K562 (cell line): ENCODE data around the gene TRMT1. TPM values are rescaled to one million over a fixed set of nuclear protein-coding genes. Genes with fewer than 3 reads are reported as not detected.

Experiments
- CTBP1 ChIP-seq: fragments of 450-650 bp; IDR thresholded peaks from 2 replicates; pipeline ENCODE4 v1.6.1; 2016; ENCODE audit warnings: borderline replicate concordance
- DLX4 ChIP-seq: fragments of 250-450 bp; sonication (Bioruptor Pico); IDR thresholded peaks from 2 replicates; pipeline ENCODE4 v1.6.1; 2021; ENCODE audit warnings: mild to moderate bottlenecking
- E2F3 ChIP-seq: fragments of 250-450 bp; sonication (Bioruptor Pico); IDR thresholded peaks from 2 replicates; pipeline ENCODE4 v1.4.0; 2020; ENCODE audit warnings: mild to moderate bottlenecking
- E2F4 ChIP-seq: sonication (generic); formaldehyde crosslinking; IDR thresholded peaks from 2 replicates; pipeline ENCODE4 v1.8.0; 2022; ENCODE audit warnings: mild to moderate bottlenecking, low read depth, missing genetic modification reagents
- ELF1 ChIP-seq: fragments of 200-800 bp; sonication (Bioruptor generic); IDR thresholded peaks from 2 replicates; pipeline ENCODE4 v1.6.1; 2016; ENCODE audit warnings: missing genetic modification characterization, missing compliant biosample characterization
- ESRRA ChIP-seq: fragments of 450-650 bp; IDR thresholded peaks from 2 replicates; pipeline ENCODE4 v1.6.1; 2014; ENCODE audit warnings: low read depth, mild to moderate bottlenecking, moderate library complexity, borderline replicate concordance
- FOSL1 ChIP-seq: fragments of 200-800 bp; sonication (Bioruptor generic); conservative IDR thresholded peaks from 2 replicates; pipeline ENCODE4 v1.6.1; 2016; ENCODE audit warnings: missing genetic modification characterization, missing compliant biosample characterization
- FOXA1 ChIP-seq: fragments of 450-650 bp; IDR thresholded peaks from 2 replicates; pipeline ENCODE4 v1.6.1; 2016; ENCODE audit warnings: mild to moderate bottlenecking, borderline replicate concordance
- HLTF ChIP-seq: fragments of 450-650 bp; IDR thresholded peaks from 2 replicates; pipeline ENCODE4 v1.6.1; 2016
- KLF16 ChIP-seq: IDR thresholded peaks from 2 replicates; pipeline ENCODE4 v1.6.1; 2016; ENCODE audit warnings: antibody characterized with exemption
- NCOA4 ChIP-seq: fragments of 450-650 bp; IDR thresholded peaks from 2 replicates; pipeline ENCODE4 v1.6.1; 2018; ENCODE audit warnings: mild to moderate bottlenecking; ENCODE audit not compliant: partially characterized antibody
- NFYB ChIP-seq: IDR thresholded peaks from 2 replicates; pipeline ENCODE4 v1.6.1; 2011; ENCODE audit warnings: mild to moderate bottlenecking, moderate library complexity; ENCODE audit not compliant: insufficient read length; ENCODE audit errors: extremely low read depth
- NONO ChIP-seq, 2 experiments: fragments of 200-400 bp in 1 of 2; fragments of 450-650 bp in 1 of 2; formaldehyde crosslinking in 1 of 2; IDR thresholded peaks; 2 replicates each; pipeline ENCODE4 v1.6.1; 2017; ENCODE audit warnings: low read depth in 2 of 2, mild to moderate bottlenecking in 2 of 2, moderate library complexity in 2 of 2, low read length in 1 of 2
- SRF ChIP-seq, 2 experiments: fragments of 250-450, 450-650 bp in 1 of 2; sonication (Bioruptor Pico) in 1 of 2; sonication (generic) in 1 of 2; formaldehyde crosslinking; IDR thresholded peaks; 2 replicates each; pipeline versions ENCODE4 v1.5.0 to v1.5.1; 2020 to 2022; ENCODE audit warnings: mild to moderate bottlenecking in 1 of 2, missing genetic modification reagents in 1 of 2
- SRSF7 ChIP-seq: fragments of 200-400 bp; formaldehyde crosslinking; optimal IDR thresholded peaks from 2 replicates; pipeline ENCODE3; 2017; ENCODE audit warnings: mild to moderate bottlenecking, low read depth, low read length
- U2AF2 ChIP-seq: fragments of 200-400 bp; formaldehyde crosslinking; optimal IDR thresholded peaks from 2 replicates; pipeline ENCODE3; 2017; ENCODE audit warnings: low read depth, mild to moderate bottlenecking, low read length
- USF2 ChIP-seq: sonication (generic); formaldehyde crosslinking; IDR thresholded peaks from 2 replicates; pipeline ENCODE4 v1.5.0; 2020; ENCODE audit warnings: missing genetic modification reagents
- XRCC3 ChIP-seq: fragments of 450-650 bp; IDR thresholded peaks from 2 replicates; pipeline ENCODE4 v1.6.1; 2017; ENCODE audit warnings: mild to moderate bottlenecking, moderate library complexity
- ZNF232 ChIP-seq: sonication (generic); formaldehyde crosslinking; IDR thresholded peaks from 2 replicates; pipeline ENCODE4 v1.8.0; 2022; ENCODE audit warnings: mild to moderate bottlenecking, missing genetic modification reagents
- ZNF24 ChIP-seq: fragments of 450-650 bp; IDR thresholded peaks from 2 replicates; pipeline ENCODE4 v1.6.1; 2016
- ZNF431 ChIP-seq: sonication (generic); formaldehyde crosslinking; IDR thresholded peaks from 2 replicates; pipeline ENCODE4 v1.8.0; 2022; ENCODE audit warnings: mild to moderate bottlenecking, missing genetic modification reagents
- ZNF75A ChIP-seq: fragments of 450-650 bp; formaldehyde crosslinking; IDR thresholded peaks from 2 replicates; pipeline ENCODE4 v1.4.0; 2020; ENCODE audit warnings: mild to moderate bottlenecking
- ZNF76 ChIP-seq: fragments of 250-450 bp; sonication (Bioruptor Pico); IDR thresholded peaks from 2 replicates; pipeline ENCODE4 v1.4.0; 2020; ENCODE audit warnings: mild to moderate bottlenecking, moderate library complexity, borderline replicate concordance
- ZNF77 ChIP-seq: fragments of 250-450 bp; sonication (Bioruptor Pico); IDR thresholded peaks from 2 replicates; pipeline ENCODE4 v1.5.0; 2020
- polyA plus RNA-seq, 8 experiments: library from polyadenylated mRNA; depleted of rRNA in 4 of 8; stranded (reverse) in 5 of 8; unstranded in 3 of 8; fragments of >200 nt; fragmentation: Nextera tagmentation in 2 of 8; fragmentation: Illumina TruSeq in 1 of 8; extraction: Ambion mirVana in 2 of 8; extraction: Trizol in 1 of 8; gene quantifications; 2 replicates each; pipeline versions ENCODE4 v1.2.1 to v1.2.3, GENCODE V29; 2011 to 2014; ENCODE audit warnings: inconsistent platforms in 1 of 8, missing spikeins in 1 of 8
- total RNA-seq, 7 experiments: library from RNA; depleted of rRNA in 6 of 7; stranded (reverse); fragments of >200 nt in 6 of 7; fragmentation: Illumina TruSeq in 2 of 7; extraction: Trizol in 2 of 7; gene quantifications; 2 replicates each; pipeline versions ENCODE4 v1.2.1 to v1.2.3, GENCODE V29; 2011 to 2021; ENCODE audit warnings: low replicate concordance in 1 of 7
- TF ChIP-seq, protein P1 (sequence below): fragments of 450-650 bp; IDR thresholded peaks from 2 replicates; pipeline ENCODE4 v1.6.1; 2017; ENCODE audit warnings: antibody characterized with exemption
- TF ChIP-seq, protein P2 (sequence below): fragments of 450-650 bp; formaldehyde crosslinking; IDR thresholded peaks from 2 replicates; pipeline ENCODE4 v1.4.0; 2020; ENCODE audit warnings: mild to moderate bottlenecking

TRMT1 gene
- total and polyA plus RNA-seq, 9 of the 15 experiments (the other 6 are each of a cell fraction or from before 2014, with no cell fraction given), result 5.8 to 158 (median 54.3) TPM

GRCh38 chr19:13154911-13155471, 38.5 kb upstream of the TRMT1 start (continued):
- no peak for TF ChIP-seq E2F4 (CRISPR knock-in tag)
- TF ChIP-seq ESRRA, result peak; percentile 71
- TF ChIP-seq XRCC3, result no peak
- no peak for TF ChIP-seq ZNF76 (CRISPR knock-in tag)
- TF ChIP-seq CTBP1, result no peak
- TF ChIP-seq SRF (CRISPR knock-in tag; IDR thresholded peaks at IDR 0.05), result no peak
- TF ChIP-seq KLF16, result no peak
- TF ChIP-seq ZNF77, result 0 out of 2 replicates have a peak, but pooled peaks have one; percentile 32
- TF ChIP-seq U2AF2, result no peak
- no peak for TF ChIP-seq HLTF
- TF ChIP-seq SRSF7, result no peak
- no peak; the same call in 1 of the 2 replicates for TF ChIP-seq FOSL1
- no peak for TF ChIP-seq ZNF75A (CRISPR knock-in tag)
- 0 out of 2 replicates have a peak, but pooled peaks have one; percentile 60 for TF ChIP-seq DLX4 (CRISPR knock-in tag)
- TF ChIP-seq ELF1, result no peak
- no peak for TF ChIP-seq ZNF24
- TF ChIP-seq NCOA4, result peak; percentile 57
- TF ChIP-seq E2F3, result peak; percentile 23; the same call in 1 of the 2 replicates
- TF ChIP-seq FOXA1, result no peak
- TF ChIP-seq, protein P1, sequence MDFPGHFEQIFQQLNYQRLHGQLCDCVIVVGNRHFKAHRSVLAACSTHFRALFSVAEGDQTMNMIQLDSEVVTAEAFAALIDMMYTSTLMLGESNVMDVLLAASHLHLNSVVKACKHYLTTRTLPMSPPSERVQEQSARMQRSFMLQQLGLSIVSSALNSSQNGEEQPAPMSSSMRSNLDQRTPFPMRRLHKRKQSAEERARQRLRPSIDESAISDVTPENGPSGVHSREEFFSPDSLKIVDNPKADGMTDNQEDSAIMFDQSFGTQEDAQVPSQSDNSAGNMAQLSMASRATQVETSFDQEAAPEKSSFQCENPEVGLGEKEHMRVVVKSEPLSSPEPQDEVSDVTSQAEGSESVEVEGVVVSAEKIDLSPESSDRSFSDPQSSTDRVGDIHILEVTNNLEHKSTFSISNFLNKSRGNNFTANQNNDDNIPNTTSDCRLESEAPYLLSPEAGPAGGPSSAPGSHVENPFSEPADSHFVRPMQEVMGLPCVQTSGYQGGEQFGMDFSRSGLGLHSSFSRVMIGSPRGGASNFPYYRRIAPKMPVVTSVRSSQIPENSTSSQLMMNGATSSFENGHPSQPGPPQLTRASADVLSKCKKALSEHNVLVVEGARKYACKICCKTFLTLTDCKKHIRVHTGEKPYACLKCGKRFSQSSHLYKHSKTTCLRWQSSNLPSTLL, result 0 out of 2 replicates have a peak, but pooled peaks have one; percentile 9
- peak; percentile 30; the same call in 1 of the 2 replicates for TF ChIP-seq USF2 (CRISPR knock-in tag)
- TF ChIP-seq, protein P2, sequence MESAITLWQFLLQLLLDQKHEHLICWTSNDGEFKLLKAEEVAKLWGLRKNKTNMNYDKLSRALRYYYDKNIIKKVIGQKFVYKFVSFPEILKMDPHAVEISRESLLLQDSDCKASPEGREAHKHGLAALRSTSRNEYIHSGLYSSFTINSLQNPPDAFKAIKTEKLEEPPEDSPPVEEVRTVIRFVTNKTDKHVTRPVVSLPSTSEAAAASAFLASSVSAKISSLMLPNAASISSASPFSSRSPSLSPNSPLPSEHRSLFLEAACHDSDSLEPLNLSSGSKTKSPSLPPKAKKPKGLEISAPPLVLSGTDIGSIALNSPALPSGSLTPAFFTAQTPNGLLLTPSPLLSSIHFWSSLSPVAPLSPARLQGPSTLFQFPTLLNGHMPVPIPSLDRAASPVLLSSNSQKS (CRISPR knock-in tag), result no peak
- TF ChIP-seq ZNF431 (CRISPR knock-in tag), result no peak
- TF ChIP-seq ZNF232 (CRISPR knock-in tag), result no peak
- peak in 1 of 2 experiments; percentile 78; a peak in 3 of 4 replicates for TF ChIP-seq NONO (IDR thresholded peaks at IDR 0.05; ENCODE audit: low read depth in 2 of 2, low read length in 1 of 2)
- TF ChIP-seq NFYB, result no peak
